Right lobe of liver (tissue), 6 donors: Measurements from ENCODE around the gene MYO3B. TPM values are rescaled to one million over a fixed set of nuclear protein-coding genes. Genes with fewer than 3 reads are reported as not detected.

Experiments
- ATAC-seq, 4 donors: fragments of 200-7000 bp; cut with Tn5 transposase; one replicate each; pipeline ENCODE4 v1.9.1; 2020; ENCODE audit warnings: mild to moderate bottlenecking in 4 of 4, moderate library complexity in 4 of 4
- DNase-seq, 3 donors: peaks; one replicate each; pipeline ENCODE4 v3.0.0-alpha.2; 2020
- H3K27ac ChIP-seq, 3 donors: fragments of 200-600 bp; one replicate each; pipeline ENCODE4 v1.8.0; 2022
- H3K27me3 ChIP-seq, 2 donors: fragments of 200-600 bp; one replicate each; pipeline ENCODE4 v1.8.0; 2022
- H3K36me3 ChIP-seq, 4 donors: fragments of 200-600 bp; sonication (generic) in 1 of 4; one replicate each; pipeline versions ENCODE4 v1.5.1 to v1.8.0; 2017 to 2022; ENCODE audit warnings: control low read depth in 1 of 4
- H3K4me1 ChIP-seq, 4 donors: fragments of 200-600 bp; sonication (generic) in 1 of 4; one replicate each; pipeline versions ENCODE4 v1.5.1 to v1.8.0; 2017 to 2022; ENCODE audit warnings: control low read depth in 1 of 4
- H3K4me3 ChIP-seq, 3 donors: fragments of 200-600 bp; one replicate each; pipeline ENCODE4 v1.8.0; 2022
- H3K9me3 ChIP-seq, 4 donors: fragments of 200-600 bp; sonication (generic) in 1 of 4; one replicate each; pipeline versions ENCODE4 v1.5.1 to v1.8.0; 2017 to 2022; ENCODE audit warnings: control low read depth in 1 of 4
- CTCF ChIP-seq, 4 donors: fragments of 200-600 bp in 3 of 4; fragments of 450-650 bp in 1 of 4; IDR thresholded peaks; one replicate each; pipeline versions ENCODE4 v1.5.1 to v1.8.0; 2016 to 2022; ENCODE audit warnings: antibody characterized with exemption in 4 of 4, mild to moderate bottlenecking in 2 of 4
- POLR2A ChIP-seq: fragments of 450-650 bp; IDR thresholded peaks from one replicate; pipeline ENCODE4 v1.6.1; 2017; ENCODE audit warnings: antibody characterized with exemption, mild to moderate bottlenecking
- WGBS: methylation state at CpG from one replicate; pipeline ENCODE4 v1.1.6; 2018; ENCODE audit warnings: low coverage, low lambda C conversion rate; ENCODE audit not compliant: insufficient coverage; ENCODE audit errors: missing lambda C conversion rate; 5-methylcytosine and 5-hydroxymethylcytosine counted together
- intact Hi-C, 2 donors: fragments of 100-400 bp; cut with DNase I; formaldehyde crosslinking; loops; one replicate each; pipeline versions ENCODE4 v1.11.2 to v1.14.1; 2022
- total RNA-seq, 6 experiments: library from RNA; depleted of rRNA in 2 of 6; stranded (reverse); fragments of >200 nt in 2 of 6; fragmentation: NEBNext Ultra II Directional in 3 of 6; extraction: Animal tissue kit (Norgen Biotek cat#: 25700) in 3 of 6; gene quantifications; one replicate each; pipeline versions ENCODE4 v1.1.0 to v1.2.4, GENCODE V29; 2016 to 2023
- donor health status: DM: no; HTN: yes; CAD: no.
- donor health status: DM: no; HTN: no; CAD: no.
- donor health status: DM: no; HTN: no; CAD: no.
- donor health status: DM: no; HTN: yes; CAD: no.
- donor health status: DM: no; HTN: yes; CAD: no.

Gene MYO3B
- total RNA-seq, 6 experiments from 2014 or later: 0.18 to 0.25 TPM; not detected in 4

- WGBS: 37% methylated on average over 4 of the region's 6 CpGs
- no peaks in the 10 kb centered on the region for H3K9me3 ChIP-seq
- TF ChIP-seq CTCF (IDR thresholded peaks at IDR 0.05) (no peak), POLR2A (no peak)
- no peak for DNase-seq
- H3K4me1 ChIP-seq: no peaks in the 10 kb centered on the region
- H3K4me3 ChIP-seq: no peak overlapping the region
- no peaks in the 10 kb centered on the region for H3K27me3 ChIP-seq
- no peak for ATAC-seq
- no peak overlapping the region for H3K27ac ChIP-seq
- no peaks in the 10 kb centered on the region for H3K36me3 ChIP-seq
- intact Hi-C loops: no loop called here
Observed at GRCh38 chr2:170221317-170222288, 43.7 kb downstream of the MYO3B start.

GRCh38 chr2:170222298-170222697, 44.4 kb downstream of the MYO3B start:
- Histone ChIP-seq H3K4me3 (no peak overlapping the region), H3K27ac (no peak overlapping the region), H3K9me3 (no peaks in the 10 kb centered on the region), H3K36me3 (no peaks in the 10 kb centered on the region), H3K27me3 (no peaks in the 10 kb centered on the region), H3K4me1 (no peaks in the 10 kb centered on the region)
- no peak for DNase-seq
- no peak for ATAC-seq
- intact Hi-C loops: no loop called here
- TF ChIP-seq CTCF (IDR thresholded peaks at IDR 0.05) (no peak), POLR2A (no peak)
- 73% methylated on average over 5 of the region's 5 CpGs for WGBS

- Histone ChIP-seq H3K36me3 (no peaks in the 10 kb centered on the region), H3K4me1 (no peaks in the 10 kb centered on the region), H3K4me3 (no peak overlapping the region), H3K27me3 (no peaks in the 10 kb centered on the region), H3K27ac (no peak overlapping the region), H3K9me3 (no peaks in the 10 kb centered on the region)
- 62% methylated on average over 2 of the region's 2 CpGs for WGBS
- DNase-seq: no peak
- intact Hi-C loops: no loop called here
- TF ChIP-seq CTCF (IDR thresholded peaks at IDR 0.05): no peak
- no peak for TF ChIP-seq POLR2A
- no peak for ATAC-seq
Observed at GRCh38 chr2:170222842-170223241, 44.9 kb downstream of the MYO3B start.

- Histone ChIP-seq H3K4me3 (no peak overlapping the region), H3K36me3 (no peaks in the 10 kb centered on the region), H3K27ac (no peak overlapping the region), H3K9me3 (no peaks in the 10 kb centered on the region), H3K27me3 (no peaks in the 10 kb centered on the region), H3K4me1 (no peaks in the 10 kb centered on the region)
- DNase-seq (no peak), ATAC-seq (no peak)
- intact Hi-C loops: no loop called here
- 62% methylated on average over 7 of the region's 7 CpGs for WGBS
- TF ChIP-seq POLR2A (no peak), CTCF (IDR thresholded peaks at IDR 0.05) (no peak)
Observed at GRCh38 chr2:170224692-170225294, 46.8 kb downstream of the MYO3B start.
